ENCODE measurements around the gene ANKRD1. TPM values are rescaled to one million over a fixed set of nuclear protein-coding genes. Genes with fewer than 3 reads are reported as not detected.
"Not testable (repeated sequence)": the region's sequence is repeated elsewhere in the genome, so short reads cannot be mapped to it uniquely, and the experiment has no call there.

Gene ANKRD1
- total RNA-seq, 4 donors from 2014 or later = 0.83 TPM; not detected in 3

- H3K4me3 ChIP-seq = no peak overlapping the region
- WGBS = 73% methylated on average over 1 of the region's 1 CpG
- no peaks in the 10 kb centered on the region for H3K27me3 ChIP-seq
- peaks cover 7 to 41% (median 14%) of the 10 kb centered on the region in 4 donors for H3K36me3 ChIP-seq
- peaks cover 0 to 4% (median 2%) of the 10 kb centered on the region in 4 donors for H3K4me1 ChIP-seq
- intact Hi-C loops (cut with DNase I) = no loop called here
- no peak overlapping the region for H3K27ac ChIP-seq (replicated peaks in 1 of 4)
- TF ChIP-seq POLR2AphosphoS5 (IDR thresholded peaks at IDR 0.05) = no peak
- TF ChIP-seq POLR2A (IDR thresholded peaks at IDR 0.05; ENCODE audit: low read depth) = no peak
- no peak for TF ChIP-seq CTCF (IDR thresholded peaks at IDR 0.05)
- TF ChIP-seq EP300 (IDR thresholded peaks at IDR 0.05) = no peak
- H3K9me3 ChIP-seq = no peaks in the 10 kb centered on the region
- DNase-seq (ENCODE audit: extremely low spot score) = no peak
Measured at GRCh38 chr10:90906596-90906995, 14.3 kb downstream of the ANKRD1 start.

- intact Hi-C loops (cut with DNase I) = no loop called here
Measured at GRCh38 chr10:90905925-90906324, 15.0 kb downstream of the ANKRD1 start.

GRCh38 chr10:90896916-90897315, 24.0 kb downstream of the ANKRD1 start:
- H3K4me1 ChIP-seq; intact Hi-C loops (cut with DNase I); H3K27ac ChIP-seq (replicated peaks in 1 of 4); H3K27me3 ChIP-seq; H3K9me3 ChIP-seq; H3K4me3 ChIP-seq; DNase-seq (ENCODE audit: extremely low spot score): not testable (repeated sequence)
- H3K36me3 ChIP-seq = peaks cover 15 to 92% (median 58%) of the 10 kb centered on the region in 4 donors
- WGBS = 92% methylated on average over 2 of the region's 2 CpGs

More at GRCh38 chr10:90905925-90906324, 15.0 kb downstream of the ANKRD1 start:
- WGBS = 63% methylated on average over 1 of the region's 1 CpG
- H3K4me1 ChIP-seq = no peaks in the 10 kb centered on the region
- H3K36me3 ChIP-seq = peaks cover 8 to 46% (median 17%) of the 10 kb centered on the region in 4 donors
- no peak overlapping the region for H3K4me3 ChIP-seq
- no peaks in the 10 kb centered on the region for H3K9me3 ChIP-seq
- H3K27ac ChIP-seq (replicated peaks in 1 of 4) = no peak overlapping the region
- DNase-seq (ENCODE audit: extremely low spot score) = no peak
- no peaks in the 10 kb centered on the region for H3K27me3 ChIP-seq
- TF ChIP-seq POLR2AphosphoS5 (IDR thresholded peaks at IDR 0.05) (no peak), EP300 (IDR thresholded peaks at IDR 0.05) (no peak), CTCF (IDR thresholded peaks at IDR 0.05) (no peak), POLR2A (IDR thresholded peaks at IDR 0.05; ENCODE audit: low read depth) (no peak)

GRCh38 chr10:90893190-90893589, 27.7 kb downstream of the ANKRD1 start:
- Histone ChIP-seq H3K4me1 (no peaks in the 10 kb centered on the region), H3K4me3 (no peak overlapping the region), H3K36me3 (peaks cover 32 to 96% (median 66%) of the 10 kb centered on the region in 4 donors), H3K27ac (replicated peaks in 1 of 4) (no peak overlapping the region), H3K9me3 (no peaks in the 10 kb centered on the region), H3K27me3 (no peaks in the 10 kb centered on the region)
- no peak for DNase-seq (ENCODE audit: extremely low spot score)
- WGBS = 87% methylated on average over 3 of the region's 3 CpGs
- intact Hi-C loops (cut with DNase I) = no loop called here
- TF ChIP-seq CTCF (IDR thresholded peaks at IDR 0.05) = no peak
- TF ChIP-seq POLR2AphosphoS5 (IDR thresholded peaks at IDR 0.05) = no peak
- no peak for TF ChIP-seq POLR2A (IDR thresholded peaks at IDR 0.05; ENCODE audit: low read depth)
- TF ChIP-seq EP300 (IDR thresholded peaks at IDR 0.05) = no peak

- WGBS = 86% methylated on average over 2 of the region's 2 CpGs
- Histone ChIP-seq H3K9me3 (no peaks in the 10 kb centered on the region), H3K27ac (replicated peaks in 1 of 4) (no peak overlapping the region), H3K27me3 (no peaks in the 10 kb centered on the region), H3K4me1 (no peaks in the 10 kb centered on the region), H3K4me3 (no peak overlapping the region), H3K36me3 (peaks cover 51 to 98% (median 81%) of the 10 kb centered on the region in 4 donors)
- intact Hi-C loops (cut with DNase I) = no loop called here
- DNase-seq (ENCODE audit: extremely low spot score) = no peak
- TF ChIP-seq POLR2AphosphoS5 (IDR thresholded peaks at IDR 0.05) = no peak
- no peak for TF ChIP-seq POLR2A (IDR thresholded peaks at IDR 0.05; ENCODE audit: low read depth)
- TF ChIP-seq CTCF (IDR thresholded peaks at IDR 0.05) = no peak
- no peak for TF ChIP-seq EP300 (IDR thresholded peaks at IDR 0.05)
Measured at GRCh38 chr10:90890347-90890746, 30.5 kb downstream of the ANKRD1 start.
